GM19452 (cell line): ENCODE results near the gene IGF1R.

ENCODE experiments used
- ATAC-seq: cut with Tn5 transposase; IDR thresholded peaks from one replicate; pipeline ENCODE4 v1.9.1; 2021; ENCODE audit not compliant: unreplicated experiment

Gene IGF1R

GRCh38 chr15:98723195-98723594 lies 74.9 kb downstream of the IGF1R start:
- ATAC-seq: no peak

GRCh38 chr15:98724048-98724447 lies 75.7 kb downstream of the IGF1R start:
- no peak for ATAC-seq

- ATAC-seq: no peak
Observed at GRCh38 chr15:98724494-98724893, 76.2 kb downstream of the IGF1R start.

- no peak for ATAC-seq
Observed at GRCh38 chr15:98725874-98726273, 77.5 kb downstream of the IGF1R start.

GRCh38 chr15:98727115-98728040 lies 79.0 kb downstream of the IGF1R start:
- ATAC-seq: no peak

GRCh38 chr15:98728082-98728810 lies 79.9 kb downstream of the IGF1R start:
- ATAC-seq: no peak

GRCh38 chr15:98728811-98729160 lies 80.4 kb downstream of the IGF1R start:
- ATAC-seq: no peak

- ATAC-seq: no peak
Observed at GRCh38 chr15:98729446-98730042, 81.2 kb downstream of the IGF1R start.

- no peak for ATAC-seq
Observed at GRCh38 chr15:98730860-98731711, 82.7 kb downstream of the IGF1R start.

- ATAC-seq: no peak
Observed at GRCh38 chr15:98731712-98732450, 83.5 kb downstream of the IGF1R start.

GRCh38 chr15:98733098-98733497 lies 84.8 kb downstream of the IGF1R start:
- no peak for ATAC-seq

- no peak for ATAC-seq
Observed at GRCh38 chr15:98734466-98735199, 86.3 kb downstream of the IGF1R start.

GRCh38 chr15:98735304-98735703 lies 87.0 kb downstream of the IGF1R start:
- ATAC-seq: no peak

- ATAC-seq: no peak
Observed at GRCh38 chr15:98735895-98736617, 87.7 kb downstream of the IGF1R start.

GRCh38 chr15:98737159-98737558 lies 88.8 kb downstream of the IGF1R start:
- no peak for ATAC-seq

- ATAC-seq: no peak
Observed at GRCh38 chr15:98737721-98738120, 89.4 kb downstream of the IGF1R start.

GRCh38 chr15:98738689-98739401 lies 90.5 kb downstream of the IGF1R start:
- no peak for ATAC-seq

GRCh38 chr15:98740295-98740694 lies 92.0 kb downstream of the IGF1R start:
- no peak for ATAC-seq
